Endometrial microvascular endothelial cells (primary cell): Measurements from ENCODE around the gene LRRC8D. TPM values are rescaled to one million over a fixed set of nuclear protein-coding genes. Genes with fewer than 3 reads are reported as not detected.

Experiments
- in situ Hi-C: cut with HindIII; loops from 2 replicates; pipeline ENCODE4 v1.10.0; 2017; ENCODE audit warnings: low sequenced_read_pairs, low pct_unique_long_range_greater_than_20kb; ENCODE audit errors: inconsistent ontology term
- total RNA-seq: library from RNA; depleted of rRNA; stranded (reverse); fragments of >200 nt; gene quantifications from one replicate; pipeline ENCODE4 v1.2.3, GENCODE V29; 2015; ENCODE audit errors: inconsistent ontology term

The LRRC8D gene
- total RNA-seq, 1 donor from 2014 or later = 28.3 TPM

- in situ Hi-C loops = no loop called here
These were observed 16.1 kb upstream of the LRRC8D start for GRCh38 chr1:89804642-89805237.

GRCh38 chr1:89806616-89807015 is 14.2 kb upstream of the LRRC8D start:
- in situ Hi-C loops = no loop called here

GRCh38 chr1:89807503-89807902 is 13.3 kb upstream of the LRRC8D start:
- in situ Hi-C loops = no loop called here

- in situ Hi-C loops = no loop called here
These were observed 12.8 kb upstream of the LRRC8D start for GRCh38 chr1:89807983-89808382.

- in situ Hi-C loops = no loop called here
These were observed 12.3 kb upstream of the LRRC8D start for GRCh38 chr1:89808441-89809117.

GRCh38 chr1:89809556-89809955 is 11.3 kb upstream of the LRRC8D start:
- in situ Hi-C loops = no loop called here

GRCh38 chr1:89810302-89810701 is 10.5 kb upstream of the LRRC8D start:
- in situ Hi-C loops = no loop called here

GRCh38 chr1:89810880-89811279 is 10.0 kb upstream of the LRRC8D start:
- in situ Hi-C loops = no loop called here

- in situ Hi-C loops = no loop called here
These were observed 7.8 kb upstream of the LRRC8D start for GRCh38 chr1:89812992-89813391.

GRCh38 chr1:89815040-89815439 is 5.8 kb upstream of the LRRC8D start:
- in situ Hi-C loops = no loop called here

GRCh38 chr1:89815611-89816010 is 5.2 kb upstream of the LRRC8D start:
- in situ Hi-C loops = no loop called here

- in situ Hi-C loops = no loop called here
These were observed 4.5 kb upstream of the LRRC8D start for GRCh38 chr1:89816366-89816765.

GRCh38 chr1:89821322-89822108 is 683 bp downstream of the LRRC8D start:
- in situ Hi-C loops = no loop called here

- in situ Hi-C loops = no loop called here
These were observed 1.5 kb downstream of the LRRC8D start for GRCh38 chr1:89822109-89822962.

GRCh38 chr1:89822999-89823628 is 2.3 kb downstream of the LRRC8D start:
- in situ Hi-C loops = no loop called here

GRCh38 chr1:89823679-89824292 is 3.0 kb downstream of the LRRC8D start:
- in situ Hi-C loops = no loop called here

GRCh38 chr1:89826594-89826993 is 5.8 kb downstream of the LRRC8D start:
- in situ Hi-C loops = no loop called here

GRCh38 chr1:89827330-89827729 is 6.5 kb downstream of the LRRC8D start:
- in situ Hi-C loops = no loop called here
